ENCODE results near the gene SPIRE1.
"Not testable (repeated sequence)": the region's sequence is repeated elsewhere in the genome, so short reads cannot be mapped to it uniquely, and the experiment has no call there.

DNA sequence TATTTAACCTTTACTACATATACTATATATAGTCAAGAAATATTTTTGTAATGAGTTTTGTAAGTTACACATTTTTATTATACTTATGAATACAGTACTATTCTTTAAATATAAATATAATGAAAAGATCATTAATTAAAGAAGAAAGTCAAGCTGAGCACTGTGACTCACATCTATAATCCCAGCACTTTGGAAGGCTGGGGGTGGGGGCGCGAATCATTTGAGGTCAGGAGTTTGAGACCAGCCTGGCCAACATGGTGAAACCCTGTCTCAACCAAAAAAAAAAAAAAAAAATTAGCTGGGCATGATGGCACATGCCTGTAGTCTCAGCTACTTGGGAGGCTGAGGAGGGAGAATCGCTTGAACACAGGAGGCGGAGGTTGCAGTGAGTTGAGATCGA, 14.2 kb downstream of the SPIRE1 start:
- not testable (repeated sequence) for TF ChIP-seq CTCF (conservative IDR thresholded peaks at IDR 0.05; ENCODE audit: low read depth, low read length); SMC3 (IDR thresholded peaks at IDR 0.05; ENCODE audit: low read depth, low read length); CEBPB (IDR thresholded peaks at IDR 0.05; ENCODE audit: low read depth, low read length); RFX5 (IDR thresholded peaks at IDR 0.05; ENCODE audit: low read depth, low read length); CHD1 (IDR thresholded peaks at IDR 0.05; ENCODE audit: low read depth, low read length); BHLHE40 (IDR thresholded peaks at IDR 0.05; ENCODE audit: low read depth, low read length); FOS (IDR thresholded peaks at IDR 0.05; ENCODE audit: low read depth, low read length); POLR2A (IDR thresholded peaks at IDR 0.05; ENCODE audit: low read depth, low read length)

Data from IMR-90 (cell line).